Measurements from ENCODE around the gene KIF12.
"Not testable (repeated sequence)": the region's sequence is repeated elsewhere in the genome, so short reads cannot be mapped to it uniquely, and the experiment has no call there.

The KIF12 gene

DNA sequence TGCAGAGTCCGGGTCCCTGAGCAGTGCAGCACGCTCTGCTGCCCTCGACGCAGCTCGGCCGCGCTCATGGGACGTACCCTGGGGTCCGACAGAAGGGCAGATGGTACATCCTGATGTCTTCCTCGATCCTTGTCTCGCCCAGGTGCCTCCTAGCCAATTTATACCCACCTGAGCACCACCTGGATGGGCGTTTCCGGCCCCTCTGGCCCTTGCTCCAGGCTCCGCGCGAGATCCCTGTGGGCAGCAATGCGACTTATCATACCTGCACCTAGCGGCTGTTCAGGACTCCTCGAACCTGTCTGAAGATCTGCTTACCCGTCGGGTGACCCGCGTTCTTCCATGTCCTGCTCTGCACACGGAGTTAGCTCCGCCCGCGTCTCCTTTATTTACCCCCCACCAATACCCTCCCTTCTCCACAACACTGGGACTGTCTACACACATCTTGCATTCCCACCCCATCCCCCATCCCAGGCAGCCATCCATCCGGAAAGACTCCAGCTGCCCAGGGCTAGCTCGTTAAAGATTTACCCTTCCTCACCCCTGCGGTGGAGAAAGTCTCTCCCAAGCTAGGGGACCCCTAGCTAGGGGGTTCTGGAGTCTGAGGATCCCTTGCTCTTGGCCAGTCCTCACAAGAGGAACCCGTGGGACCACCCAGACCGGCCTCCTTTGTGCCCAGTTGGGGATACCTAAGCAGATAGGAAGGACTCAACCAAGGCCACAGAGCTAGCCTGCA is at the start of gene KIF12:
TSS of gene KIF12 (minus strand) at position 357 of the 733 bp plus-strand sequence. CDS start at position 341, 16 bp downstream.
- DNase-seq, result no peak

DNA sequence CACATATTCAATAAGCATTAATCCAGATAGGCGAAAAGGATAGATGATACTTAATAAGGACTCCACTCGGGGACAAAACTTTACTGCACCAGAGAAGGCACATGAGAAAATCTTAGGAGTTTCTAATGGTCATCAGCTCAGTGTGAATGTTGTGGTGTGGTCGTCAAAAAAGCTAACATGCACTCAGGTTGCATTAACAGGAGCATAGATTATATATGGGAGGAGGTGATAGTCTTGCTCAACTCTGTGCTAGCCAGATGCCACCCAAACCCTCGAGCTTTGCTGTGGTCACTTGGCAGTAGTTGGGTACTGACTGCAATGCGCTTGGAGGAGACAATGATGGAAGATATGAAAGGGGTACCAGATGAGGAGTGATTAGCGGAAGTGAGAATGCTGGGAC is 47.6 kb upstream of the KIF12 start:
- no peak for DNase-seq

GRCh38 chr9:114143234-114143633 is 44.1 kb upstream of the KIF12 start:
- DNase-seq, result no peak

DNA sequence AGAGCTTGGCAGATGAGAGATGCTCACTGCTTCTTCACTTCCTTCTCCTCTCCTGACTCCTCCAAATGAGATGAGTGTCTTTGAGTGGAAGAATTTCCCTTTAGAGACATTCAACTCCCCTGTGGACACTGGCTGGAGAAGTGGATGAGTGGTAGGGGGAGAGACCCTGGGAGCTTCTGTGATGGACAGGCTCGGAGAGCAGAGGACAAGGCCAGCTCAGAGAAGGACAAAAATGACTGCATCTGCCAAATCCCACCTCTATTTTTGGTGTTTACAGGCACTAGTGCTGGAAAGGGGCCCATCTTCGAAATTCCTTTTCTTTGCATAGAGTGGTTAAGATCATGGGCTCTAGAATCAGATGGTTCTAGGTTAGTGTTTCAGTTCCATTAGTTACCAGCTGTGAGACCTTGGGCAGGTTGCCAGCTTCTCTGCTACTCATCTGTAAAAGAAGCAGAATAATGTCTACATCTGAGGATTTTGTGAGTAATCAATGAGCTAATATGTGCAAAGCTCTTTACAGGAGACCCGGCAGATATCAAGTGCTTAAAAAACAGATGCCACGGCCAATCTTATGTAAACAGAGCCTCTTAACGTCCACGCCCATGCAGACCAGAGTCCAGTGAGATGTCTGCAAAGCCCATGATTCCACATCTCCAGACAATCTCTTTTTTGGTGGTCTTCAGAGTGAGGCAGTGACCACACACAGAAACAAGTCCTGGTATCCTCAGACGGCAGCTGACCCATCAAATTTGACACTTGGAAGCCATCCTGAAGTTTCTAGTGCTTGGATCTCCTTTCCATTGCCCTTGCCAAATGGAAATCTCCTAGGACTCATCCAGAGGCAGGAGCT is 42.7 kb upstream of the KIF12 start:
- DNase-seq, result no peak

GRCh38 chr9:114140850-114141249 is 41.8 kb upstream of the KIF12 start:
- no peak for DNase-seq

- no peak for DNase-seq
Observed at GRCh38 chr9:114140401-114140800, 41.3 kb upstream of the KIF12 start.

- DNase-seq, result no peak
Observed at GRCh38 chr9:114139071-114139470, 40.0 kb upstream of the KIF12 start.

GRCh38 chr9:114138552-114138971 is 39.5 kb upstream of the KIF12 start:
- no peak for DNase-seq

GRCh38 chr9:114137831-114138230 is 38.7 kb upstream of the KIF12 start:
- no peak for DNase-seq

DNA sequence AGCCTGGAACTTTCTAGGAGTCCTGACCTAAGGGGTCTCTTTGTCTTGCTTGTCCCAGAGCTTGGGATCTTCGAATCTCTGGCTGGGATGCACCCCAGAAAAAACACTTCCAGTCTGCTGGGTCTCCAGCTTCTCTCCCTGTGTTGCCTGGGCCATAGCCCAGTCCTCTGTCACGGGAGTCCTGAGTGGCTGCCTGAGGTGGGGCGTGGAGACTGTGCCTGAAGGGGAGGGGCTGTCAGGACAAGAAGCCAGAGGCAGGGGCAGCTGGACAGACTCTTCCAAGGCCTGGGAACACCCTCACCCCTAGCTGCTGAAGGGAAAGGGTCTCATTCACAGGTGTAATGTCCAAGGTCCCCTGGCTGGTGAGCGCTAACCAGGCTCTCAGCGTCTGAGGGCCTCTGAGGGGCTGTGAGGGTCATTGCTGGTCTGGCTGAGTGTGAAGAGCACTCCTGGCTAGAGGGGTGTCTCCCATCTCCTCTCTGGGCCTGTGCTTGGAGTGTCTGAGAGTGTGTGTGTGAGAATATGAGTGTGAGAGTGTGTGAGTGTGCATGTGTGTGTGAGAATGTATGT is 35.8 kb upstream of the KIF12 start:
- no peak for DNase-seq

DNA sequence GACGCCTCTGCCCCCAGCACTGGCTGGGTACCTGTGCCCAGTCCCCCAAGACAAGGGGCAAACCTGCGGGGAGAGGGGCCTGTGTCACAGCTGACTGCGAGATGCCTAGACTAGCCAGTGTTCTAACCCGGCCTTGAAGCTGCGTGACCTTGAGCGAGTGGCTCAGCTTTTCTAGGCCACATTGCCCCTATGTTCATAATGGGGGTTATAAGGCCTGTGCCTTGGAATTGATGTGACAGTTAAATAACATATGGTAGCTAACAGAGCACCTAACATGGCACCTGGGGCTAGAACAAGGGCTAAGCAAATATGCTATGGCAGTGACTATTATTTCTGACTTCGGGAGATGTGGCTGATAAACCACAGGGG is 33.4 kb upstream of the KIF12 start:
- DNase-seq, result no peak

- DNase-seq, result no peak
Observed at GRCh38 chr9:114131808-114132549, 32.9 kb upstream of the KIF12 start.

- DNase-seq, result no peak
Observed at GRCh38 chr9:114130624-114131277, 31.7 kb upstream of the KIF12 start.

DNA sequence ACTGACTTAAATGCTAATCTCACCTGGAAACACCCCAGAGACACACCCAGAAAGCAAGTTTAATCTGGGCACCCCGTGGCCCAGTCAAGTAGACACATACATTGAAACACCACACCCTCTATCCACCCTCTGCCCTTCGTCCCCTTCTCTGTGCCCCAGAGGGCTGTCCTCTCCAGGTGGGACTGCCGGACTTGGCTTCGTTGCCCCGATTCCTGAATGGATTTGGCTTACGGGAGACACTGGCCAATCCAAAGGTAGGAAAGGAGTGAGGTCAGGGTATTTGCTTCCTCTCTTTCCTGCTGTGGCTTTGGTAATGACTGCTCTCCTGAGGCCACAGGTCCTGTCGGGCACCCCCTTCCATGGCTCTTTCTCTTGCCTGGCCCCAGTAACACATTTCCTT is 31.0 kb upstream of the KIF12 start:
- no peak for DNase-seq

DNA sequence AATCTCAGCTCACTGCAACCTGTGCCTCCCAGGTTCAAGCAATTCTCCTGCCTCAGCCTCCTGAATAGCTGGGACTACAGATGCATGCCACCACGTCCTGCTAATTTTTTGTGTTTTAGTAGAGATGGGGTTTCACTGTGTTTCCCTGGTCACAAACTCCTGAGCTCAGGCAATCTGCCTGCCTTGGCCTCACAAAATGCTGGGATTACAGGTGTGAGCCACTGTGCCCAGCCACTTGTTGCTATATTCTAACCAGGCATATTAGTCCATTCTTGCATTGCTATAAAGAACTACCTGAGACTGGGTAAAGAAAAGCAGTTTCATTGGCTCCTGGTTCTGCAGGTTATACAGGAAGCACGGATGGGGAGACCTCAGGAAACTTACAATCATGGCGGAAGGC is 29.7 kb upstream of the KIF12 start:
- not testable (repeated sequence) for DNase-seq

DNA sequence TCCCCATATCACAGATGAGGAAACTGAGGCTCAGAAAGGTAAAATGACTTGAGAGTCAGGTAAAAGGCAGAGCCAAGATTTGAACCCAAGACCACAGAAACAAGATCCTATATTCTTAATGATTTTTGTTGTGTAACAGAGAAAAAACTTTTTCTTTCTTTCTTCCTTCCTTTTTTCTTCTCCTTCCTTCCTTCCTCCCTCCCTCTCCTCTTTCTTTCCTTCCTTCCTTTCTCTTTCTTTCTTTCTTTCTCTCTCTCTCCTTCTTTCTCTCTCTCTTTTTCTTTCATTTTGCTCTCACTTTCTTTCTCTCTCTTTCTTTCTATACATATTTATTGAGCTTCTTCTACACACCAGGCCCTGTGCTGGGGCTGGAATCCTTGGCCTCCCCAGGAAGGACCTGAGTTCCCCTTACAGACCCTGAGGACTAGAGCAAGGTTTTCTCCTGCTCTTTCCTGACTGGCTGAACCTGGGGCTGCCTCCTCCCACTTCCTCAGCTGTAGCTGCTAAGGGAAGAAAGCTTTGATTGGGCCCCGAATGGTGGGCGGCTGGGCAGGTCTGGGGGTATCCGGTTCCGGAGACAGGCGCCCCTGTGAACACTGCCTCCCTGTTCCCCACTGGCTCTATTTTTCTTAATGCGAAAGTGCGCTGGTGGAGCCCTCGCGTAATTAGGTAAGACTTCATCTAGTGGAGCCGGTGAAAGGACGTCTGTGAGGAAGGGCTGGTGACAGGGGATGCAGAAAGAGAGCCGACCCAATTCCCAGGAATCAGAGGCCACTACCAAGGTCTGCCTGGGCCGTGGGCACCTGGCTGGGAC is 27.4 kb upstream of the KIF12 start:
- DNase-seq, result no peak

DNA sequence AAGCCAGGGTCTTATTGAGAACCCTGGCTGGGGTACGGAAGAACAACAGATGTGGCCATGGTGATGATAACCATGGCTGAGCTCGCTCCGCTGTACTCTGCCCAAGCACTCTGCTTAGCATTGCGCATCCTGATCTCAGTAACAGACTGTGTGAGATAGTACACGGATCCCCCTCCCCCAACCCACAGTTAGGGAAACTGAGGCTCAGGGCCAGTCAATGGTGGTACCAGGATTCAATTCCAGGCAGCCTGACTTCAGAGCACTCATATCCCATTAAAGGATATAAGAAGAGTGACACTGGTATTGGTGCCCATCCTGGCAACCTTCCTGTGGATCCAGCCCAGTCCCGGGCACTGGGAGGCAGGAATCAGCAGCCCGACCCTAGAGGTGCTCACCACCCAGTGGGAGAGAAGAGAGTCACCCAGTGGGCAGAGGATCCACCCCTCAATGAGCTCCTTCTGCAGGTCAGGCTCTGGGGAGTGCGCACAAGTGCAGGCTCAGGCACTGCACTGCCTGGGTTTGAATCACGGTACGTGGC is 26.5 kb upstream of the KIF12 start:
- DNase-seq, result no peak

GRCh38 chr9:114124666-114125475 is 25.8 kb upstream of the KIF12 start:
- no peak for DNase-seq

DNA sequence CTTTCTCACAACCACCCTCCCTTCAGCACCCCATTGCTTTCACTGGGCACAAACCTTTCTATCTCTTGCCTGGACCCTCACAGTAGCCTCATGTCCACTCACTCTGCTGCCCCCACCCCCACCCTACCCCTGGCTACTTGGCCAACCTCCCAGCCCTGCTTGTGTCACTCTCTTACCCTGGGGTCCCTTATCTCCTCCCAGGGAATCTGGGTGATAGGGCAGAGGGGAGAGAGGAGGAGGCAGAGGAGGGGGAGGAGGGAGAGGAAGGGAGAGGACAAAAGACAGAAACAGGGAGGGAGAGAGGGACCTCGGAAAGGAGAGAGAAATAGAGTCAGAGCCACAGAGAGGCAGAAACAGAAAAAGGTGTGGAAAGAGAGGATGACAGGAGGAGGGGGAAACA is 25.0 kb upstream of the KIF12 start:
- DNase-seq, result no peak

Measured in NCI-H2081 (cell line).